Muscle layer of colon (tissue), 2 donors: Measurements from ENCODE around the gene ZNF738.
"Not testable (repeated sequence)": the region's sequence is repeated elsewhere in the genome, so short reads cannot be mapped to it uniquely, and the experiment has no call there.

Source experiments
- H3K27ac ChIP-seq: one replicate; pipeline ENCODE4 v1.7.0; 2013; ENCODE audit warnings: low read depth, mild to moderate bottlenecking, low read length, moderate library complexity
- H3K27me3 ChIP-seq, 2 donors: one replicate each; pipeline ENCODE4 v1.7.0; 2013; ENCODE audit warnings: low read length in 2 of 2, mild to moderate bottlenecking in 2 of 2; ENCODE audit not compliant: insufficient read depth in 2 of 2, control insufficient read depth in 1 of 2
- H3K36me3 ChIP-seq: one replicate; pipeline ENCODE4 v1.7.0; 2013; ENCODE audit warnings: mild to moderate bottlenecking, low read length; ENCODE audit not compliant: insufficient read depth
- H3K4me1 ChIP-seq: one replicate; pipeline ENCODE4 v1.7.0; 2013; ENCODE audit warnings: mild to moderate bottlenecking, low read length; ENCODE audit not compliant: insufficient read depth
- H3K4me3 ChIP-seq, 2 donors: one replicate each; pipeline ENCODE4 v1.7.0; 2013; ENCODE audit warnings: low read length in 2 of 2, low read depth in 1 of 2, mild to moderate bottlenecking in 1 of 2, moderate library complexity in 1 of 2
- H3K9ac ChIP-seq: one replicate; pipeline ENCODE4 v1.7.0; 2013; ENCODE audit warnings: low read length
- H3K9me3 ChIP-seq: one replicate; pipeline ENCODE4 v1.7.0; 2013; ENCODE audit warnings: mild to moderate bottlenecking, low read length
- donor health status: abdominal sarcoma.
- donor health status: Adenocarcinoma of cecum.

The ZNF738 gene

DNA sequence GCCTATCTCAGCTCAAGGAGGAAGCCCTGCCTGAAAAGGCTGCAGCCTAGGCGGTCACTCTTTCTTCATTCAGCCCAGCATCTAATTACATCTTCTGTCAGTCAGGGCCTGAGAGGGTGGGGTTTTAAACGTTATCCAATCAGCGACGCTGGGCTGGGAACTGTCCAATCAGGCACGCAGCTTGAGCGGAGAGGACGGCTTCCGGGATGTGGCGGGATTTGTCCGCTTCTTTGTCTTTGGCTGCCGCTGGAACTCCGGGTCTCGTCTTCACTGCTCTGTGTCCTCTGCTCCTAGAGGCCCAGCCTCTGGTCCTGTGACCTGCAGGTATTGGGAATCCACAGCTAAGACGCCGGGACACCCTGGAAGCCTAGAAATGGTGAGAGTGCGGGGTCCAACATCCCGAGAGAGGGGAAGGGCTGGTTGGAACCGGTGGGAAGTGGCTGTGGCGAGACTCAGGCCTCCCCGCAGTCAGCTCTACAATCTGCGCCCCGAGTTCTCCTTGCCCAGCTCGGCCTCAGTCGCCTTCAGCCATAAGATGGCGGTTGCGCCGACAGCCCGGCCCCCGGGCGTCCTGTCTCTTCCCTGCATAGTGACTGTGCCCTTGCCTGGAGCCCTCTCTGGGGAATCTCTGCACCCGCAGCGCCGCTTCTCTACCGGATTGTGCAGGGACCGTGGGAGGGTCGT is at the start of gene ZNF738:
ZNF738 (plus strand) TSS at position 233 of the 684 bp plus-strand sequence; CDS start at position 374, 141 bp downstream.
- Histone ChIP-seq H3K4me3 (peak within 1 kb of the TSS; percentile 83 to 85), H3K9me3 (no peaks in the 10 kb centered on the region), H3K4me1 (no peaks in the 10 kb centered on the region), H3K27ac (peak within 1 kb of the TSS; percentile 78), H3K36me3 (no peaks in the 10 kb centered on the region), H3K9ac (peak within 1 kb of the TSS; percentile 68), H3K27me3 (no peaks in the 10 kb centered on the region)

DNA sequence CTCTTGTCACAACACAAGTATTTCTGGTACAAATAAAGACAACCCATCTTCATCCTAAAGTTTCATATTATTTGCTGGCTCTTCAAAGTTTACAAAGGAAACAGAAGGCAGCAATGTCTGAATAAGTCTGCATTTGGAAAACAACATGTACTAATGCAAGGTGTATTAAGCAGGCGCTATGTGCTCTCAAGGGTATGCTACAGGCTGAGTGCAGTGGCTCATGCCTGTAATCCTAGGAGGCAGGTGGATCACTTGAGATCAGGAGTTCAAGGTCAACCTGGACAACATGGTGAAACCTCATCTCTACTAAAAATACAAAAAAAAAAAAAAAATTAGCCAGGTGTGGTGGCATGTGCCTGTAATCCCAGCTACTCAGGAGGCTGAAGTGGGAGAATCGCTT is 46.0 kb upstream of the ZNF738 start:
- H3K4me1 ChIP-seq, result peaks cover 16% of the 10 kb centered on the region
- H3K27ac ChIP-seq, H3K9me3 ChIP-seq, H3K36me3 ChIP-seq, H3K27me3 ChIP-seq, H3K9ac ChIP-seq, H3K4me3 ChIP-seq: not testable (repeated sequence)

DNA sequence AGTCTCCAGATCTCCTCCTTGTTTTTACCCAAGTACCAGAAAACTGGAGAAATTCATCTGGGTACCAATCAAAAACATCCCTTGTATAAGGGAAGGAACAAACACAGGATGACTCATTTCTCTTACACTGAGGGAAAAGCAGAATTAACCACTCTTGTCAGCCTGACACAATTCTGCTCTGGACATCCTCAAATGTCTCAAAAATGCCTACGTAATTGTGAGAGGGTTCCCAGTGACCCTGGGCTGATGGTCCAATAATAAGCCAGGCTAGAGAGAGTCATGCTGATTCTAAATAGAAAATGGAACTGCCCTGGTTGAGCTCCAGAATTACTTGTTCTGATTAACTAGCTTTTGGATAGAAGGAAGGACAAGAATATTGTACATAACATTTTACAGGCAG is 44.1 kb upstream of the ZNF738 start:
- Histone ChIP-seq H3K27me3 (no peaks in the 10 kb centered on the region), H3K4me3 (no peak overlapping the region), H3K4me1 (peaks cover 20% of the 10 kb centered on the region), H3K9ac (no peak overlapping the region), H3K9me3 (no peaks in the 10 kb centered on the region), H3K36me3 (no peaks in the 10 kb centered on the region), H3K27ac (no peak overlapping the region)

DNA sequence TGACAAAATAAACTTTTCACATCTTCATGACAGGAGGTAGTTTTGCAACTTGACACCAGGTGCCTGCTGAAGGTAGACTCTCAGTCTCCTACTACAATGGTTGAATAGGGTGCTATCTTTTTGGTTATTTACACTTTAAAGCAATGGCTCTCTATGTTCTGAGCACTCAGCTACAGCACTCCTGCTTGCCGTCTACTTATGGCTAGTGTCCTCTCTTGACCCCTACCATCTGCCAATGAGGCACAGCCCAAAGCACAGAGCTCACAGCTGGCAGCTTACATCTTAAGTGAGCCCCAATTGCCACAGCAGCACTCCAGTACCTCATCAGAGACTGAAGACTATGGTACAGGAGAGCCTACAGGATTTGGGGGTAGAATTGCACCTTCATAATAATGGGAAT is 41.0 kb upstream of the ZNF738 start:
- H3K4me3 ChIP-seq, result no peak overlapping the region
- H3K4me1 ChIP-seq, result peaks cover 24% of the 10 kb centered on the region
- no peaks in the 10 kb centered on the region for H3K27me3 ChIP-seq
- no peaks in the 10 kb centered on the region for H3K9me3 ChIP-seq
- H3K36me3 ChIP-seq, result no peaks in the 10 kb centered on the region
- H3K27ac ChIP-seq, result no peak overlapping the region
- H3K9ac ChIP-seq, result no peak overlapping the region

DNA sequence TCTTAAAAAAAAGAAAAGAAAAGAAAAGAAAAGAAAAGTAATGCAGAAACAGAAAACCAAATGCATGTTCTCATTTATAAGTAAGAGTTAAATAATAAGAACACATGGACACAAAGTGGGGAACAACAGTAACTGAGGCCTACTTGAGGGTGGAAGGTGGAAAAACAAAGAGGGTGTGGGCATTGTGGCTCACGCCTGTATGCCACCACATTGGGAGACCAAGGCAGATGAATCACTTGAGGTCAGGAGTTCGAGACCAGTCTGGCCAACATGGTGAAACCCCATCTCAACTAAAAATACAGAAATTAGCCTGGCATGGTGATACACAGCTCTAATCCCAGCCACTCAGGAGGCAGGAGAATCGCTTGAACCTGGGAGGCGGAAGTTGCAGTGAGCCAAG is 37.7 kb upstream of the ZNF738 start:
- Histone ChIP-seq H3K4me3 (no peak overlapping the region), H3K4me1 (peaks cover 11% of the 10 kb centered on the region), H3K9me3 (no peaks in the 10 kb centered on the region), H3K36me3 (peaks cover 1% of the 10 kb centered on the region), H3K9ac (no peak overlapping the region), H3K27me3 (no peaks in the 10 kb centered on the region), H3K27ac (no peak overlapping the region)

DNA sequence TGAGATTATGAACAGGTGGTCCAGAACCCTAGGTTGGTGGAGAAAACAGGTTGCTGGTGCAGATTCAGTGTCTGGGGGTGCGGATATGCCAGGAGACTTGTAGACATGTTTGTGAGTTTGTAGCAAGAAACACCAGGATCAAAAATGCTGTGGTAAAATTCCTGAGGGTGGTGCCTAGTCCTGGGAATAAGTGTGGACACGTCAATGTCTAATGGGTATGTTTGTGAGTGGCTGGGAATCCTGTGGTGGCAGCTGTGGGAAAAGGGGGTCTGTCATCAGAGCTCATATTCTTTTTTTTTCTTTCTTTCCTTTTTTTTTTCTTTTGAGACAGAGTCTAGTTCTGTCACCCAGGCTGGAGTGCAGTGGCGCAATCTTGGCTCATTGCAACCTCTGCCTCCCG is 36.8 kb upstream of the ZNF738 start:
- Histone ChIP-seq H3K4me3 (no peak overlapping the region), H3K27ac (no peak overlapping the region), H3K27me3 (no peaks in the 10 kb centered on the region), H3K4me1 (peaks cover 11% of the 10 kb centered on the region), H3K9ac (no peak overlapping the region), H3K36me3 (peaks cover 6% of the 10 kb centered on the region), H3K9me3 (no peaks in the 10 kb centered on the region)

DNA sequence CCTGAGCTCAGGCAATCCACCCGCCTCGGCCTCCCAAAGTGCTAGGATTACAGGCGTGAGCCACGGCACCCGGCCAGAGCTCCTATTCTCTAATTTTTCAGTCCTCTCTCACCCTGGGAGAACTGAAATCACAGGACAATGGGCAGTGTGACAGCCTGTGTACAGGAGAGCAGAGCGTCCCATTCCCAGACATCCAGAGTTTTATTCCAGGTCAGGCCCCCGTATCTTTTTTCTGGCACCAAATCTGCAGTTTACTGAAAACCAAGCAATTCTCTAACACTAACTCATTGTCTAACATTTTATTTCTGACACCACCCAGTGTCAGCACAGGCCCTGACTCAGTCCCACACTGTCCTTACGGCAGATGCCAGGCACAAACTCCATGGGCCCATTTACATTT is 36.3 kb upstream of the ZNF738 start:
- Histone ChIP-seq H3K36me3 (peaks cover 6% of the 10 kb centered on the region), H3K9ac (no peak overlapping the region), H3K27ac (no peak overlapping the region), H3K4me1 (peaks cover 12% of the 10 kb centered on the region), H3K27me3 (no peaks in the 10 kb centered on the region), H3K4me3 (no peak overlapping the region), H3K9me3 (no peaks in the 10 kb centered on the region)

DNA sequence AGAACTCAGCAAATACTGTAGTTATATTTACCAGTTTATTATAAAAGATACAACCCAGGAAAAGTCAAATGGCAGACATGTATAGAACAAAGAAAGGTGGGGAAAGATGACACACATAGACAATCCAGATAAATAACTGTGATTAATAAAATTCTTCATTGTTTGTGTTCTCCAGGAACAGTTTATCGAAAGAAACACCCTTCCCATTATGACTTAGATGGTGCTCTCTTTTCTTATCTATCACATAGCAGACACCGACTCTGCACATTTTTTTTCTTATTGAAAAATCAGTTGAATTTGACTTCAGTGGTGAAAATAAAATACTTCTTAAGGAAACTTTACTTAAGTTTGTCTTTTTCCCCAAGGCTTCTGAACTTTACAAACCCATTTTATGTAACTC is 35.8 kb upstream of the ZNF738 start:
- Histone ChIP-seq H3K27me3 (no peaks in the 10 kb centered on the region), H3K4me3 (no peak overlapping the region), H3K9me3 (no peaks in the 10 kb centered on the region), H3K4me1 (peaks cover 12% of the 10 kb centered on the region), H3K36me3 (peaks cover 6% of the 10 kb centered on the region), H3K9ac (no peak overlapping the region), H3K27ac (no peak overlapping the region)

DNA sequence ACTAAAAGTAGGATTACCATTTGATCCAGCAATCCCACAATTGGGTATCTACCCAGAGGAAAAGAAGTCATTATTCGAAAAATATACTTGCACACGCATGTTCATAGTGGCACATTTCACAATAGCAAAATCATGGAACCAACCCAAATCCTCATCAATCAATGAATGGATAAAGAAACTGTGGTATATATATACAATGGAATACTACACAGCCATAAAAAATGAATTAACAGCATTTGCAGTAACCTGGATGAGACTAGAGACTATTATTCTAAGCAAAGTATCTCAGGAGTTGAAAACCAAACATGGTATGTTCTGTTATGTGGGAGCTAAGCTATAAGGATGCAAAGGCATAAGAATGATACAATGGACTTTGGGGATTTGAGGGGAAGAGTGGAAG is 32.6 kb upstream of the ZNF738 start:
- no peaks in the 10 kb centered on the region for H3K27me3 ChIP-seq
- no peak overlapping the region for H3K27ac ChIP-seq
- H3K4me3 ChIP-seq, result no peak overlapping the region
- H3K36me3 ChIP-seq, result peaks cover 6% of the 10 kb centered on the region
- H3K9ac ChIP-seq, result no peak overlapping the region
- peaks cover 14% of the 10 kb centered on the region for H3K4me1 ChIP-seq
- H3K9me3 ChIP-seq, result no peaks in the 10 kb centered on the region

DNA sequence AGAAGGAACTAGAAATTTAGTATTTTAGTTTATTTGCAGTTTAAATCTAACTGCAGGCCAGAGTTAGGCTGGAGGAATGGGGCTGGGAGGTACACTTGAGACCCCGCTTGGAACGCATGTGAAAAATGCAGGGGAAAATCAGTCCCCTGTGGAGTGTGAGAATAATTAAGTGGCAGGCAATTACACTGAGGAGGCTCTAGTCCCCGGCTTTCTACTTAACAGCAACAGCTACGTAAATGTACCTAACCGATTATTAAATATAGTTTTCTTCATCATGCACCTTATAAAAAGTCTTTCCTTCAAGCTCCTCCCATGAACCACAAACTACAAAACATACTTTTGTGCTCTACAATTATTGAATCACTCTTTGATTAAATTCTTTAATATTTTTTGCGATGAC is 30.4 kb upstream of the ZNF738 start:
- peak overlapping the region; percentile 75 for H3K27ac ChIP-seq
- no peaks in the 10 kb centered on the region for H3K27me3 ChIP-seq
- peaks cover 6% of the 10 kb centered on the region for H3K36me3 ChIP-seq
- peak overlapping the region; percentile 66 for H3K9ac ChIP-seq
- H3K4me3 ChIP-seq, result peak overlapping the region; percentile 48 to 76
- H3K9me3 ChIP-seq, result no peaks in the 10 kb centered on the region
- peaks cover 10% of the 10 kb centered on the region for H3K4me1 ChIP-seq

DNA sequence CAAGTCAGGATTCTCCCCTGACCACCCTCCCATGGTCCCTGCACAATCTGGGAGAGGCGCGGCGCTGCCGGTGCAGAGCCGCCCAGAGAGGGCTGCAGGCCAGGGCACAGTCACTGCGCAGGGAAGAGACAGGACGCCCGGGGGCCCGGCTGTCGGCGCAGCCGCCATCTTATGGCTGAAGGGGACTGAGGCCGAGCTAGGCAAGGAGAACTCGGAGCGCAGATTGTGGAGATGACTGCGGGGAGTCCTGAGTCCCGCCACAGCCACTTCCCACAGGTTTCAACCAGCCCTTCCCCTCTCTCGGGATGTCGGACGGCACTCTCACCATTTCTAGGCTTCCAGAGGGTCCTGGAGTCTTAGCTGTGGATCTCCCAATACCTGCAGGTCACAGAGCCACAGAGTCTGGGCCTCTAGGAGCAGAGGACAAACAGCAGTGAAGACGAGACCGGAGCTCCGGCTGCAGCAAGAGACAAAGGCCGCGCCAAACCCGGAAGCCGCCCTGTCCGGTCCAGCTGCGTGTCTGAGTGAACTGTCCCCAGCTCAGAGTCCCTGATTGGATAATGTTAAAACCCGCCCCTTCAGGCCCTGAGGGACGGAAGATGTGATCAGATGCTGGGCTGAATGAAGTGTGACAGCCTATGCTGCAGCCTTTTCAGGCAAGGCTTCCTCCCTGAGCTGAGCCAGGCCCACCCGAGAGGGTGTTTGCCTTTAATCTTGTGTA is 29.8 kb upstream of the ZNF738 start, which contains the start of gene ZNF708:
ZNF708 (minus strand) TSS at position 526 of the 721 bp plus-strand sequence; CDS start at position 328, 198 bp downstream.
- H3K27ac ChIP-seq, result peak within 1 kb of the TSS; percentile 75
- H3K4me1 ChIP-seq, result peaks cover 10% of the 10 kb centered on the region
- H3K9me3 ChIP-seq, result no peaks in the 10 kb centered on the region
- H3K36me3 ChIP-seq, result peaks cover 6% of the 10 kb centered on the region
- peak within 1 kb of the TSS; percentile 66 for H3K9ac ChIP-seq
- H3K4me3 ChIP-seq, result peak within 1 kb of the TSS; percentile 48 to 76
- no peaks in the 10 kb centered on the region for H3K27me3 ChIP-seq
